ENCODE measurements around the gene FREM1.
A peak's percentile ranks its signal among the peaks of the same experiment; 100 is the strongest.

The FREM1 gene

DNA sequence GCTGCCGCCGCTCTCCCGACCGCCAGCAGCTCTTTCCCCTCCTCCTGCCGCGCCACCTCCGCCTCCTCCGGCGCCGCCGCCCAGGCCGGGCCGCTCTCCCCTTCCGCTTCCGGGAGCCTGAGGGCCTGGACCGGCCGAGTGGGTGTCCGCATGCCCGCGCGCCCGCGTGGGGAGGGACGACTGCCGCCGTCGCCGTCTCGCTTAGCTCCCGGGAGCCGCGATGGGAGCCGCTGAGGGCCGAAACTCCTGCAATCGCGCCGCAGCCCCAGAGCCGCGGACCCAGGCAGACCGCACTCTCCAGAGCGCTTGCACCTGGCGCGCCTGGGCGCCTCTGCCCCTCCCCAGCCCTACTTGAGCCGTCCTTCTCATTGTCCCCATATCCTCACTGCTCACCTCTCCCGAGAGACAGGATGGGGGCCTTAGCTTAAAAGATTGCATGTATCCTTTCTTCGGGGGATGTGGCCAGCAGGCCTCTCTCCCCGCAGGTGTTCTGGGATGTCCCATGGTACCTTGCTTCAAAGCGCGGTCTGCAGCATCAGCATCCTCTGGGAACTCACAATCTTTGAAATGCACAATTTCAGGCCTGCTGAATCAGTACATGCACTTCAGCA lies 216.9 kb downstream of the FREM1 start, which contains the start of gene ZDHHC21:
Gene ZDHHC21, minus strand, starts transcription at position 182 of the 611 bp plus-strand sequence. CDS start 19,092 bp downstream, outside the sequence.
- peak in 1 of 2 donors; percentile 74 for DNase-seq

DNA sequence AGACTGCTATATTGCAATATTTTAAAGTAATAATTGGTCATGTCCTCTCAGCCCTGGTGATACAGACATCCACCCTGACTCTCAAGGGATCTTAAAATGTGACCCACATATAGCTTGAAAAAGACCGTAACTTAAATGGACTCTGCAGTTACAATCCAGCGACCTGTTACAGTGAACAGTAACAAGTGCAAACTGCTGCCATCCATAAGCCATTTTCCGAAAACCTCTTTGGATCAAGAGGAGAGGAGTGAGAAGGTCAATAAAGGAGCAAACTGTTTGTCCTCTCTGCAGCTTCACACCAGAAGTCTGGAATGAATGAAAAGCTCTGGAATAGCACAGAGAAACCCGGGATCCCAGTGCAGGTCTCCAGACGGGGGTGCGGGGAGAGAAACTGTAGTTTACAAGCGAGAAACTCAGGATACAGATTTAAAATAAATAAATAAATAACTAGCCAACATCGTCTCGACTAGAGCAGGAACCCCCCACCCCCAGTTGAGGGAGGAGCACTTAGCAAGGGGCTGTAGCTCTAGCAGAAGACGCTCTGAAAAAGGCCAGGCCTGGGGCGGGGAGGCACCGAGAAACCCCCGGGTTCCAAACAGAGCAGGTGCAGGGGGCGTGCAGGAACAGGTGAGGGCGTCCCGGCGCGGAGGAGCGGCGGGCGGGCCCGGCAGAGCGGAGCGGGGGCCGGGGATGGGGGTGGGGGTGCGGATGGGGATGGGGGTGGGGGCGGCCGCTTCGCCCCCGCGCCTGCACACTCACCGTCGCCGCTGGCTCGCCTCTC lies 217.6 kb downstream of the FREM1 start:
- DNase-seq, result no peak

GRCh38 chr9:14690948-14691730 lies 219.1 kb downstream of the FREM1 start:
- no peak for DNase-seq

DNA sequence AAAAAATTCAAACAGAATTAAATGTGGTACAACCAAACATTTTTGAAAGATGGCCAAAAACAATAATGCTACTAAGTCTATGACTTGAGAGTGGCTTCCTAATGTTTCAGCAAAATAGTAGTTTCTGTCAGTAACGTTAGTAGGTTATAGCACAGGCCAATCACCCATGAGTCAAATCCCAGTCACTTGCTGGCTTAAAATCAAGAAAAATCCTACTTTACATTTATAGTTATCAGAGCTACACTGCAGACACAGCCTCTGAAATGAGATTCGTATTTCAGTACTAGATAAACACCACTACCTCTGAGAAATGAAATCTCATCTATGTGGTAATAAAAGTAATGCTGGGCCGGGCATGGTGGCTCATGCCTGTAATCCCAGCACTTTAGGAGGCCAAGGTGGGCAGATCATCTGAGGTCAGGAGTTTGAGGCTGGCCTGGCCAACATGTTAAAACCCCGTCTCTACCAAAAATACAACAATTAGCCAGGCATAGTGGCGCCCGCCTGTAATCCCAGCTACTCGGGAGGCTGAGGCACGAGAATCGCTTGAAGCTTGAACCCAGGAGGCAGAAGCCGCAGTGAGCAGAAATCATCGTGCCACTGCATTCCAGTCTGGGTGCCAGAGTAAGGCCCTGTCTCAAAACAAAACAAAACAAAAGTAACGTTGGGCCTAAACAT lies 223.0 kb downstream of the FREM1 start:
- DNase-seq, result no peak

DNA sequence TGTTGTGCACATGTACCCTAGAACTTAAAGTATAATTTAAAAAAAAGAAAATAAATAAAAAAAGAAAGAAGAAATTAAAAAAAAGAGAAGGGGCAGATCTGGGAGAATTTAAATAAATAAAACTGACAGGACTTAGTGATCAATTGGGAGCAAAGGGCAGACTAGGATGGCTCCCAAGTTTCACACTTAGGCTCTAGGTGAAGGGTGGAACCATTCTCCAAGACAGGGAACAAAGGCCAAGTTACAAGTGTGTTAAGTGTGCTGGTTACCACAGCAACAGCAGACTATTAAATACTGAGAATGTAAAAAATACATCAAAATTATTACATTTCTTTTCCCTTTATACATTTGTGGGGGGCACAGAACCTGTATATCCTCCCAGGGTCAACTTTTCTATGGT lies 224.1 kb downstream of the FREM1 start:
- DNase-seq, result no peak

All from hippocampal formation (tissue), 2 donors.